HAP-1 (cell line): Measurements from ENCODE around the gene ATXN1.

ENCODE experiments used
- DNase-seq, 2 experiments: peaks; one replicate each; pipeline ENCODE4 v3.0.0-alpha.2; 2016 to 2020; ENCODE audit warnings: low spot score in 2 of 2
- H3K27me3 ChIP-seq: fragments of 250-450 bp; sonication (Bioruptor Pico); 2 replicates; pipeline ENCODE4 v1.5.1; 2020; ENCODE audit warnings: low read depth, mild to moderate bottlenecking, moderate library complexity
- H3K36me3 ChIP-seq: fragments of 250-450 bp; sonication (Bioruptor Pico); replicated peaks from 2 replicates; pipeline ENCODE4 v1.5.1; 2020; ENCODE audit warnings: mild to moderate bottlenecking
- H3K4me1 ChIP-seq: fragments of 250-450 bp; sonication (Bioruptor Pico); 2 replicates; pipeline ENCODE4 v1.5.1; 2020; ENCODE audit warnings: mild to moderate bottlenecking
- H3K4me3 ChIP-seq: fragments of 250-450 bp; sonication (Bioruptor Pico); 2 replicates; pipeline ENCODE4 v1.5.1; 2020; ENCODE audit warnings: mild to moderate bottlenecking, moderate library complexity
- H3K9me3 ChIP-seq: fragments of 250-450 bp; sonication (Bioruptor Pico); 2 replicates; pipeline ENCODE4 v1.5.1; 2020; ENCODE audit warnings: mild to moderate bottlenecking, moderate library complexity
- in situ Hi-C: fragments of 300-500 bp; cut with MboI; formaldehyde crosslinking; loops from 3 replicates; pipeline ENCODE4 v1.14.3; 2020; ENCODE audit warnings: low sequenced_read_pairs, inconsistent platforms, mixed read lengths

ATXN1 gene

DNA sequence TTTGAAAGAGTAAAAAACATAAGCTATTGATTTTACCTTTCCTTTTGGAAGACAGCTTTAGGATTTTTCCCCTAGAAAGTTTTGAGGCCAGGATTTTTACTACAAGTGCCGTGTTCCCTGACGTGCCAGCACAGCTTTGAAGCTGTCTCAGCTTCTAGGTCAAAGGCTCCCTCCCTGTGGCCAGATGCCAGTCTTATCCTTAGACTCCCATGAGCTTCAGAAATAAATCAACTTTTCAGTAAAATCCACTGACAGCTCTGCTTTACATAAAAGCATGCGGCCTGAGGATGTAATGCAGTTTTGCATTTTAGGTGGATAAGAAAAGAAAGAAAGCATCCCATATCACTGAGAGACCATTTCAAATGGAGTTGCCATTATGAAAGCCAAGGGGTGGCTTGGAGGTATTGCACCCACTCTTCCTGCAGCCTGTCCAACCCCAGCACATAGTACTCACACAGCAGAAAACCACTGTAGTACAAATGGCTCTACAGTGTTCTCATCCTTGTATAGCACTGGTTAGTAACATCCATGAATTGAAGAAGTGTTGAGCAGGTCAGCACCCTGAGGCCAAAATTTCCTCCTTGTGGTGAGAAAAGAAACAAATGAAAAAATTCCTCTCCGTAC is 15.2 kb upstream of the ATXN1 start:
- Histone ChIP-seq H3K4me1 (peaks cover 13% of the 10 kb centered on the region), H3K9me3 (no peaks in the 10 kb centered on the region), H3K4me3 (no peak overlapping the region), H3K27me3 (no peaks in the 10 kb centered on the region), H3K36me3 (no peaks in the 10 kb centered on the region)
- in situ Hi-C loops: loop anchor here (10.0 kb wide), 1 partner anchor 308 kb away; no protein-coding TSS in a partner anchor
- DNase-seq: peak; percentile 50 to 52

DNA sequence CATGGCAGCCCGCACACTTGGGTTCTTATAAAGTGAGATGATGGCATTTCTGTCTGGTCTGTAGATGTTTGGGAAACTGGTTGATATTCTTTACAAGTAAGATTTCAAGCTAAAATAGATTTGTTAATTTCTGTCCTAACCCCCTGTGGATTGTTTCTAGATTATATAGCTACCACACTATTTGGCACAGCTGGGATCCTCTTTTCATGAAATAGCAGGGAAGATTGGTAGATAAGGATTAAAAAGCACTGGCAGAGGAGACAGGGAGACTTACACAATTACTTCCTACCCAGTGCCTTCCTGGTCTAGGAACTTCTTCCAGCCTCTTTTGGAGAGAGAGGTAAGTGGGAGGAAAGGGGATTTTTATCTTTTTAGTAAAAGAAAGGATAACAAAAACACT is 13.2 kb upstream of the ATXN1 start:
- H3K27me3 ChIP-seq: no peaks in the 10 kb centered on the region
- no peaks in the 10 kb centered on the region for H3K9me3 ChIP-seq
- in situ Hi-C loops: loop anchor here (10.0 kb wide), 1 partner anchor 310 kb away; no protein-coding TSS in a partner anchor
- H3K4me1 ChIP-seq: peaks cover 14% of the 10 kb centered on the region
- DNase-seq: no peak
- H3K4me3 ChIP-seq: no peak overlapping the region
- no peaks in the 10 kb centered on the region for H3K36me3 ChIP-seq

GRCh38 chr6:16773362-16773761 is 12.1 kb upstream of the ATXN1 start:
- H3K4me3 ChIP-seq: no peak overlapping the region
- peaks cover 23% of the 10 kb centered on the region for H3K4me1 ChIP-seq
- H3K27me3 ChIP-seq: no peaks in the 10 kb centered on the region
- no peaks in the 10 kb centered on the region for H3K9me3 ChIP-seq
- DNase-seq: no peak
- no peaks in the 10 kb centered on the region for H3K36me3 ChIP-seq
- in situ Hi-C loops: loop anchor here (10.0 kb wide), 1 partner anchor 311 kb away; no protein-coding TSS in a partner anchor

- Histone ChIP-seq H3K4me1 (peaks cover 12% of the 10 kb centered on the region), H3K4me3 (no peak overlapping the region), H3K27me3 (no peaks in the 10 kb centered on the region), H3K36me3 (no peaks in the 10 kb centered on the region), H3K9me3 (no peaks in the 10 kb centered on the region)
- in situ Hi-C loops: loop anchor here (10.0 kb wide), 1 partner anchor 314 kb away; no protein-coding TSS in a partner anchor
- DNase-seq: peak; percentile 64 to 86
Observed at GRCh38 chr6:16770701-16771569, 9.7 kb upstream of the ATXN1 start.

DNA sequence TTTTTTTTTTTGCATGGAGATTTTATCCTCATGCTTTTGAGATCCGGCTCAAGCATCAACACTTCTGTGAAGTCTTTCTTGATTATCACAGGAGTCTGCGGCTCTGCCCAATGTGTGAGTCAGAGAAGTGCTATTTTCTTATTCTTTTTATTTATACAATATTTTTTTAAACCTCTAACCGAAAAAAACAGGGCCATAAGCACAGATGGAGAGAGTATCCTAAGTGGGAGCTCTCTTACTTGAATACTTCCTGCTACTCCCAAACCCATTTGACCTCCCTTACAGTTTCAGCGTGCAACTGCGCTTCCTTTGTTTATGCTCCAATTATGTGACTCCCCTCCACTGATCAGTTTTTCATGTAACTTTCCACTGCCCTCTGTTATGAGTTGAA is 8.7 kb upstream of the ATXN1 start:
- H3K4me1 ChIP-seq: peaks cover 13% of the 10 kb centered on the region
- in situ Hi-C loops: loop anchor here (10.0 kb wide), 3 partner anchors 255 to 435 kb away; no protein-coding TSS in a partner anchor

GRCh38 chr6:16769131-16769985 is 8.1 kb upstream of the ATXN1 start:
- Histone ChIP-seq H3K27me3 (no peaks in the 10 kb centered on the region), H3K4me3 (no peak overlapping the region), H3K4me1 (peaks cover 13% of the 10 kb centered on the region), H3K9me3 (no peaks in the 10 kb centered on the region), H3K36me3 (no peaks in the 10 kb centered on the region)
- peak in 1 of 2 experiments; percentile 39 for DNase-seq
- in situ Hi-C loops: loop anchor here (10.0 kb wide), 2 partner anchors 255 to 435 kb away; no protein-coding TSS in a partner anchor

More for the DNA sequence above, 8.7 kb upstream of the ATXN1 start:
- H3K4me3 ChIP-seq: no peak overlapping the region
- no peaks in the 10 kb centered on the region for H3K27me3 ChIP-seq
- no peaks in the 10 kb centered on the region for H3K36me3 ChIP-seq
- H3K9me3 ChIP-seq: no peaks in the 10 kb centered on the region
- DNase-seq: no peak

DNA sequence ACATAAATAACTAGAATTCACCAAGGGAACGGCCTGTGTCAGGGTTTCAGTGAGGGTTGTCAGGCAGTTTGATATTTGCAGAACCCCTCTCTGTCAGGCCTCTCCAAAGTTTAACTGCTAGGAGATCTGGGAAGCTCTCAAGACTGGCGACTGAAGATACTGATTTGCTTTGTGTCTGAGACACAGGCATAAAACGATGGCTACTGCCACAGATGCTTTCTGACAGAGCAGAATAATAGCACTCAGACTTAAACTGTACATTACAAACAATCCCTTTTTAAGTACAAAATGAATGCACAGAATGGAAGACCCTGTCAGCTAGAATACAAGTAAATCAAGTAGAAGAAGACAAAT is 7.2 kb upstream of the ATXN1 start:
- H3K9me3 ChIP-seq: no peaks in the 10 kb centered on the region
- H3K4me1 ChIP-seq: peaks cover 13% of the 10 kb centered on the region
- H3K36me3 ChIP-seq: no peaks in the 10 kb centered on the region
- in situ Hi-C loops: loop anchor here (10.0 kb wide), 2 partner anchors 254 to 434 kb away; no protein-coding TSS in a partner anchor
- H3K27me3 ChIP-seq: no peaks in the 10 kb centered on the region
- no peak for DNase-seq
- no peak overlapping the region for H3K4me3 ChIP-seq

GRCh38 chr6:16767765-16768476 is 6.7 kb upstream of the ATXN1 start:
- Histone ChIP-seq H3K9me3 (no peaks in the 10 kb centered on the region), H3K36me3 (no peaks in the 10 kb centered on the region), H3K4me1 (peaks cover 14% of the 10 kb centered on the region), H3K4me3 (no peak overlapping the region), H3K27me3 (no peaks in the 10 kb centered on the region)
- DNase-seq: no peak
- in situ Hi-C loops: loop anchor here (10.0 kb wide), 2 partner anchors 253 to 433 kb away; no protein-coding TSS in a partner anchor

GRCh38 chr6:16766836-16767745 is 5.8 kb upstream of the ATXN1 start:
- Histone ChIP-seq H3K36me3 (no peaks in the 10 kb centered on the region), H3K4me3 (no peak overlapping the region), H3K4me1 (peaks cover 19% of the 10 kb centered on the region), H3K27me3 (no peaks in the 10 kb centered on the region), H3K9me3 (no peaks in the 10 kb centered on the region)
- in situ Hi-C loops: loop anchor here (10.0 kb wide), 2 partner anchors 252 to 432 kb away; no protein-coding TSS in a partner anchor
- DNase-seq: no peak

- Histone ChIP-seq H3K36me3 (no peaks in the 10 kb centered on the region), H3K4me1 (peaks cover 19% of the 10 kb centered on the region), H3K4me3 (no peak overlapping the region), H3K9me3 (no peaks in the 10 kb centered on the region), H3K27me3 (no peaks in the 10 kb centered on the region)
- DNase-seq: no peak
- in situ Hi-C loops: loop anchor here (10.0 kb wide), 2 partner anchors 251 to 431 kb away; no protein-coding TSS in a partner anchor
Observed at GRCh38 chr6:16766043-16766536, 4.8 kb upstream of the ATXN1 start.

DNA sequence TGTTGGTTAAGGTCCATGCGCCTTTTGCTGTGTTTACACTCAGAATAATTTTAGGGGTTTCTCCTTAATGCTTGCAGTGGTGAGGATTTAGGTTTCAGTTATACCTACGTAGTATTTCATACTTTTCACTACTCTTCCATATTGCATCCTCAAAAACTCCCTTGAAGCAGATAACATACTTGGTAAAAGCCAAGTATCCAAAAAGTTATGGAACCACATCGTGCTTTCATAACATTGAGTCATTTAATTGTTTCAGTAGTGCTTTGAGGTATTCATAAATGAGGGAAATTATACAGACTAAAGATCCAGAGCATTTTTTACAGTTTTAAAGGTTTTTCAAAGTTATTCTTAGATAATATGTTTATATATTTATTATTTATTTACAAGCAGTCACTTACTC is 4.0 kb upstream of the ATXN1 start:
- Histone ChIP-seq H3K4me1 (peaks cover 19% of the 10 kb centered on the region), H3K36me3 (no peaks in the 10 kb centered on the region), H3K4me3 (no peak overlapping the region), H3K9me3 (no peaks in the 10 kb centered on the region), H3K27me3 (no peaks in the 10 kb centered on the region)
- in situ Hi-C loops: loop anchor here (10.0 kb wide), 2 partner anchors 250 to 430 kb away; no protein-coding TSS in a partner anchor
- no peak for DNase-seq
